Activated CD8-positive, alpha-beta memory T cell treated with anti-CD3 and anti-CD28 coated beads for 36 hours (primary cell): ENCODE measurements around the gene ZBTB32. TPM values are rescaled to one million over a fixed set of nuclear protein-coding genes. Genes with fewer than 3 reads are reported as not detected.

Experiments used
- CTCF ChIA-PET: fragments of 350-600 bp; sonication (Branson Sonifier 250); formaldehyde crosslinking; loops from one replicate; lab custom pipeline; 2021; ENCODE audit warnings: antibody characterized with exemption; lab: Charles Lee
- POLR2A ChIA-PET: fragments of 350-600 bp; sonication (Branson Sonifier 250); formaldehyde crosslinking; loops from one replicate; lab custom pipeline; 2021; ENCODE audit warnings: antibody characterized with exemption; lab: Charles Lee
- total RNA-seq, 2 experiments: library from RNA; stranded (reverse); gene quantifications; one replicate each; pipeline ENCODE4 v1.2.3, GENCODE V29; 2021

The ZBTB32 gene
- total RNA-seq, 2 experiments from 2014 or later = 278 to 282 TPM

DNA sequence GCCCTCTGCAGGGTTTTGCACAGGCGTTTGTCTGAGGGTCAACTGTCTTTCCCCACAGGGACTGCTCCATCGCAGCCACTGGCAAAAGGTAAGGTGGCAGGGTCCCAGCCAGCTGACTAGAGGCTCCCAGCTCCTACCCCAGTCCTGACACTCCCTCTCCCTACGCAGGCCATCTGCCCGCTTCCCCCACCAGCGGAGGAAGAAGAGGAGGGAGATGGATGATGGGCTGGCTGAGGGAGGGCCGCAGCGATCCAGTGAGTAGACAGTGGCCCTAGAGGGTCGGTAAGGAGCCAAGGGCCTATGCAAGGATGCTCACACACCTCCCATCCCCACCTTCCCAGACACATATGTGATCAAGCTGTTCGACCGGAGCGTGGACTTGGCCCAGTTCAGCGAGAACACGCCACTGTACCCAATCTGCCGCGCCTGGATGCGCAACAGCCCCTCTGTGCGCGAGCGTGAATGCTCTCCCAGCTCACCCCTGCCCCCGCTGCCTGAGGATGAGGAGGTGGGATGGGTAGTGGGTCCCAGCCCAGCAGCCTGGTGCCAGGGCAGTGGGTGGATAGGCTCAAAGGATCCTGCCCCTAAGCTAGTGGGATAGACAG is 48.5 kb downstream of the ZBTB32 start:
- CTCF ChIA-PET = no interaction called here
- POLR2A ChIA-PET = no interaction called here

DNA sequence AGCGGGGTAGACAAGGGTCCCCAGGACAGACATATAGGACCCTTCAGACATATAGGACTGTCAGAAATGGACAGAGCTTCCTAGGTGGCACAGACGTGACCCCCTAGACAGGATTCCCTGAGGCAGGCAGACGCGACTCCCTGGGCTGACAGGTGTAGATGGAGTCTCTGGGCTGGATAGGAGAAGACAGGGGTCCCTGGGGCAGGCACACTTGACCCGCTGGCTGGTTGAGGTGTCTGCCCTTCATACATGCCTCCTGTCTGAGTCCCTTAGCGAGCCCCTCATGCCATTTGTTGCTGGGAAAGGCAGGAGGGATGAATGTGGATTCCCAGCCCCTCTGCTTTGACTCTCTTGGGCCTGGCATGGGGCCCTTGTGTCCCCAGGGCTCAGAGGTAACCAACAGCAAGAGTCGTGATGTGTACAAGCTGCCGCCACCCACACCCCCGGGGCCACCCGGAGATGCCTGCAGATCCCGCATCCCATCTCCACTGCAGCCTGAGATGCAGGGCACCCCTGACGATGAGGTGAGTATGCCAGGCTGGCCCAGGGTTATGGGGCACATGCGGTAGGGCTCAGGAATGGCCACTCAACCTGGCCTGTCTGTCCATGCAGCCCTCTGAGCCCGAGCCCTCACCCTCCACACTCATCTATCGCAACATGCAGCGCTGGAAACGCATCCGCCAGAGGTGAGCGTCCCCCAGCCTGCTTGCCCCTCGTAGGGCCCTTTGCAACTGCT is 49.4 kb downstream of the ZBTB32 start:
- ChIA-PET CTCF (no interaction called here), POLR2A (interaction anchor here (0.6 kb wide), 2 partner anchors 8 to 19 kb away, joined by 3 read pairs; no protein-coding TSS in a partner anchor)

DNA sequence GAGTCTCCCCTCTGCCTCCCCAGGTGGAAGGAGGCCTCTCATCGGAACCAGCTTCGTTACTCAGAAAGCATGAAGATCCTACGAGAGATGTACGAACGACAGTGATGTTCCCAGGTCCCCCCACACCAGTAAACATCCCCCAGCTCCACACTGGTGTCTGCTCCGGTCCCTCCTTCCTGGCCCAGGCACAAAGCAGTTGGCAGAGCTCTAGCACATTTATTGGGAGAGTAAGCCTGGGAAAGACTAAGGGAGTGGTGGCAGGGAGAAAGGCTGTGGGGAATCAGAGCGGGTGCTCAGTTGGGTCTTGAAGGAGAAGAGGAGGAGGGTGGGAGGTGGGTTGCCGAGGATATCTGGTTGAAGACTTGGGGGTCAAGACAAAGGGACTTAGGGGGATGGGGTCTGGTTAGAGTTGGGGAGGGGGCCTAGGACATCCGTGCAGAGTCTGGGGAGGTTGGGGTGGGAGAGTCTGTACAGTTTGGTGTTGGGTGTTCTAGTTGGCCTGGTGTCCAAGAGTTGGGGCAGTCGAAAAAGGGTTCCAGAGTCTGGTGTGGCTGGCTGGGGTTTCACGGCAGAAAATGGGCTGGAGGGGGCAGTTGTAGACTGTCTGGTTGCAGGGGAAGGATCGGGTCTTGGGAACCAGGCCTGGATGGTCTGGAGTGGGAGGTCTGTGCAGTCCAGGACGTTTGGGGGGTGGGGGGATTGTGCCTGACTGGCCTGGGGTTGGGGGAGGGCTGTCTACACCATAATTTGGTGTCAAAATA is 50.2 kb downstream of the ZBTB32 start:
- CTCF ChIA-PET = no interaction called here
- POLR2A ChIA-PET = interaction anchor here (0.6 kb wide), 2 partner anchors 8 to 20 kb away, joined by 3 read pairs; no protein-coding TSS in a partner anchor

- ChIA-PET CTCF (no interaction called here), POLR2A (no interaction called here)
Measured at GRCh38 chr19:35755131-35755549, 50.8 kb downstream of the ZBTB32 start.

DNA sequence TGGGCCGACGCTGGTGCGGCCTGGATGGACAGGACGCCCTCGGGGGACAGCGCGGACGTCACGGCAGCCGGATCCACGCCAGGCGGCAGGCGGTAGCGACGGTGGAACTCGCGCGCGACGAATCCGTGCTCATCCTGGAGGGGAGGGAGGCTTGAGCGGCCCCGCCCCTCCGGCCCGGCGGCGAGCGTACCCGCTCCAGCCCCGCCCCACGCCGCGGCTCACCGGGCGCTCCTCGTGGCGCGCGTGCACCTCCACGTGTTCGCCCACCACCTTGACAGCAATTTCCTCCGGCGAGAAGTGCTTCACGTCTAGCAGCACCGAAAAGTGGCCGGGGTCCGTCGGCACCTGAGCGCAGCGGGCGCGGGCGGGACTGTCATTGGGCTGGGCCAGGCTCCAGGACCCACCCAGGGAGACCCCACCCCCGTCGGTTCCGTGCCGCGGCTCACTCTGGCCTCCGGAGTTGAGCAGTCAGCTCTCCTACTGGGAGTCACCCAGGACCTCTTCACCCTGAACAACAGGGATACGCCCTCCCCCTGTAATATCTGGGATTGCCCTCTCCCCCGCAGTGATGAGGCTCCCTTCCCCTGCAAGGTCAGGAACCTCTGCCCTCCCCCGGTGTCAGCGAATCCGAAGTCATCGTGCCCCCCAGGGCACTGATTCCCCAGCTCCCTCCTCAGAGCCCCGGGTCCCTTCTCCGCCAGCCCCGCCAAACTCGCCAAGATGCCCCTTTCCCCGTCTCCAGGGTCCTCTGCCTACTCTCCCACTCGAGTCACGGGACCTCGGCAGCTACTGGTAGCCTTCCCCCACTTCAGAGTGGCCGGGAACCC is 51.4 kb downstream of the ZBTB32 start:
- CTCF ChIA-PET = no interaction called here
- POLR2A ChIA-PET = interaction anchor here (1.0 kb wide), 1 partner anchor 54 kb away, joined by 3 read pairs; no protein-coding TSS in a partner anchor

DNA sequence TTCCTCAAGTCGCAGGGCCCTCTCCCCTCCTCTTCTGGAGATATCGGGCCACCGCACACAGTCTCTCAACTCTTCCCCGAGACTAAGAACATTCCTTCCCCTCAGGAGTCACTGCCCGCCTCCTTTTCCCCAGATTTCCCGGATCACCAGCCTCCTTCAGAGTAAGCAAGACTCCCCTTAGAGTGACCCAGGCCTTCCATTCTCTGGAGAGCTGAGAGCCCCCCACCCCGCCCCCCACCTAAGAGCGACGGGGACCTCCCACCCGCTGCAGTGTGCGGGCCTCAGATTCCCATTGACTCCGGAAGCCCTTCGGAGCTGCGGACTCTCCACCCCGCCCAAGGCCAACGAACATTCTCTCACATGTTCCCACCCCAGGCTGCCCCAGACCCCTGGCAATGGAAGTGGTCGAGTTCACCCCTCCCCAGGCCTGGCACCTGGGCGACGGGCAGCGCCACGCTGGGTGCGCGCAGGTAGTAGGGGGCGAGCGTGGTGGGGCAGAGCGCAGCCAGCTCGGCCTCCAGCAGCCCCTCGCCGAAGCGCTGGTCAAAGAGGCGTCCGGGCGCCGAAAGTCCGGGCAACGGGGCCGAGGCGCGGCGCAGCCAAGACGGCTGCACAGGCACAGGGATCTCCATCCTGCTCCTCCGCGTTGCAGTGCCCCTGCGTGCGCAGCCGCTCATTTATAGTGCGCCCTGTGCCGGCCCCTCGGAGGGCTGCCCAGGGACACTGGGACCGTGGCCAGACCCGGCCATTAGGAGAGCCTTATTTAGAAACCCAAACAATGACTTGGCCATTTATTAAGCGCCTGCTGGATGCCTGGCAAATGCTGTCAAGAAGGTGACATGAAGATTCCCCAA is 52.2 kb downstream of the ZBTB32 start, which contains the start of gene HSPB6:
TSS of gene HSPB6 (minus strand) at position 653 of the 854 bp plus-strand sequence. CDS start at position 632, 21 bp downstream.
- ChIA-PET POLR2A (interaction anchor here (0.7 to 1.0 kb wide), 4 partner anchors 8 to 54 kb away, joined by 3 to 4 read pairs (median 3); partner anchors contain the start of genes IGFLR1 and LIN37), CTCF (interaction anchor here (0.9 kb wide), 1 partner anchor 63 kb away, joined by 3 read pairs; no protein-coding TSS in a partner anchor)

DNA sequence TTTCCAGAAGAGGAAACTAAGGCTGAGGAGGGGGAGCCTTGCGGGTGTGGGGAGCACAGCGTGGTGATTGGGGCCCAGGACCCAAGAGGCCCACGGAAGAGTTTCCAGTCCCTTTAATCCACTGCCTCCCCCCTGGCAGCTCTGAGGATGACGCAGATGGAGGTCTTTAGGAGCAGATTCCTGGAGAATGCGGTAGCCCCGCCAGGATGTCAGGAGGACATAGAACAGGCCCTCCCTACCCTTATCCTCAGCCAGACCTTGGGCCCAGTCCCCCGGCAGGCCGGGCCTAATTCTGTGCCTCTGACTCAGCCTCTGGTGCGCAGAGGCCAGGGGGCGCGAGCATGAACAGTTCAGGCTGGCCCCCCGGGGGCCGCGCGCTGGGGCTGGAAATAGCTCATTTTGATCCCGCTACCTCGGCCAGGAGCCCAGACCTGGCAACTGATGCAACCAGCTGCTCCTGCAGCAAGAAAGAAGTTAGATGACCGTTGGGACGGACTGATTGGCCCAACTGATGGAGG is 52.9 kb downstream of the ZBTB32 start:
- CTCF ChIA-PET = interaction anchor here (0.9 to 1.2 kb wide), 2 partner anchors 9 to 62 kb away, joined by 3 read pairs; partner anchors contain the start of gene LIN37
- POLR2A ChIA-PET = interaction anchor here (0.7 to 0.9 kb wide), 4 partner anchors 9 to 55 kb away, joined by 3 to 6 read pairs (median 4); partner anchors contain the start of genes IGFLR1 and LIN37

DNA sequence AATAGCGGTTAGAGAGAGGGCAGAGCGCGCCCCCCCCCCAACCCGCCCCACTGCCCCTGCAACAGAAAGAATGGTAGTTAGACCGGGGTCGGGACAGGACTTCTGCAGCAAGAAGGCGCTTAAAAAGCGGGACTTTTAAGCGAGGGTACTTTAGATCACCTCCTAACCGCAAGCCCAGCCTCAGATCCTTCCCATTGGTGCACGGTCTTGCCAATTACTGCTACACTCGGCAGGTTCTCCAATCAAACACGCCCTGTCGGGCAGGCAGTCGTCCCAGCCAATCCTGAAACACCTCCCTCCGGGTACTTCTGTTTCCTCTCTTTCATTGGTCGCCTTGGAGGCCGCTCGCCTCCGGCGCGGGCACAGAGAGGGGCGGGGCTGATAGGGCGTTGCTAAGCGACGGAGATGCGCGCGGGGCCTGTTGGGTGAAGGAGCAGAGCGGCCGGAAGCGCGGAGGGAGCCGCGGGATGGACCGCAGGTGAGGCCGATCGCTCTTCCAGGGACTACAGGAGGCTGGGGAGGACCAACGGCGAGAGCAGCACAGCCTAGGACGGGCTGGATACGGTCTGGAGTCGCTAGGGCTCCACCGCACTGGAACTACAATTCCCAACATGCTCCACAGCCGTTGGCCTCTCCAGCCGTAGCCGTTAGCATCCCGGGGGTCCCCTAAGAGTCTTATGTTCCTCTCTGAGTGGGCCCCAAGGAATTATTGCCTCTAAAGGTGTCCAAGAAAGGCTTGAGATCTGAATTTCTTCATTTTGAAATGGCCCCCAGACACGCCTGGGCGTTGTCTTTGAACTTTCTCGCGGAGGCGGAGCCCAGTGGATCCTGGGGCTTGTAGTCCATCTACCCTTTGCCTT is 53.6 kb downstream of the ZBTB32 start, which contains the start of gene PROSER3:
TSS of gene PROSER3 (plus strand) at position 428 of the 860 bp plus-strand sequence. CDS start at position 468, 40 bp downstream.
- ChIA-PET CTCF (interaction anchor here (0.9 to 1.2 kb wide), 2 partner anchors 10 to 61 kb away, joined by 3 read pairs; partner anchors contain the start of gene LIN37), POLR2A (interaction anchor here (0.6 to 0.9 kb wide), 5 partner anchors 10 to 56 kb away, joined by 3 to 6 read pairs (median 4); partner anchors contain the start of genes IGFLR1 and LIN37)

- ChIA-PET POLR2A (no interaction called here), CTCF (no interaction called here)
Measured at GRCh38 chr19:35759697-35760096, 55.3 kb downstream of the ZBTB32 start.

DNA sequence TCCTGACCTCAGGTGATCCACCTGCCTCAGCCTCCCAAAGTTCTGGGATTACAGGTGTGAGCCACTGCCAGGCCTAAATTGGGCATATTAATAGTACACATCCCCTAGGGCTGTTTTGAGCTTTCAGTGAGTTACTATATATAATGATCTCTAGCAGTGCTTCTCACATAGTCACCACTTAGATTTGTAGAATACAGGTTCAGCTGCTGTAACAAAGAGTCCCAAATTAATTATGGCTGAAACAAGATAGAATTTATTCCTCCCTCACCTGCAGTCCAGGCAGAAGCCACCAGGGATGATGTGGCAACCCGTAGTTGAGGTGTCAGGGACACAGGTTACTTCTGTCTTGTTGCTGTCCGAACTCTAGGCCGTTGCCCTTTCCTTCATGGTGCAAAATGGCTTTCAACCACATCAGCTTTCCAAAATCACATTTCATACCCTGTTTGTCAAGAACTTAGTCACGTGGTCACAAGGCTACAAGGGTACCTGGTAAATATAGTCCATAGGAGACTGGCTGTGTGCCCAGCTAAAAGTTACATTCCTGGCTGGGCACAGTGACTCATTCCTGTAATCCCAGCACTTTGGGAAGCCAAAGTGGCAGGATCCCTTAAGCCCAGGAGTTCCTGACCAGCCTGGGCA is 56.5 kb downstream of the ZBTB32 start:
- ChIA-PET CTCF (no interaction called here), POLR2A (no interaction called here)

DNA sequence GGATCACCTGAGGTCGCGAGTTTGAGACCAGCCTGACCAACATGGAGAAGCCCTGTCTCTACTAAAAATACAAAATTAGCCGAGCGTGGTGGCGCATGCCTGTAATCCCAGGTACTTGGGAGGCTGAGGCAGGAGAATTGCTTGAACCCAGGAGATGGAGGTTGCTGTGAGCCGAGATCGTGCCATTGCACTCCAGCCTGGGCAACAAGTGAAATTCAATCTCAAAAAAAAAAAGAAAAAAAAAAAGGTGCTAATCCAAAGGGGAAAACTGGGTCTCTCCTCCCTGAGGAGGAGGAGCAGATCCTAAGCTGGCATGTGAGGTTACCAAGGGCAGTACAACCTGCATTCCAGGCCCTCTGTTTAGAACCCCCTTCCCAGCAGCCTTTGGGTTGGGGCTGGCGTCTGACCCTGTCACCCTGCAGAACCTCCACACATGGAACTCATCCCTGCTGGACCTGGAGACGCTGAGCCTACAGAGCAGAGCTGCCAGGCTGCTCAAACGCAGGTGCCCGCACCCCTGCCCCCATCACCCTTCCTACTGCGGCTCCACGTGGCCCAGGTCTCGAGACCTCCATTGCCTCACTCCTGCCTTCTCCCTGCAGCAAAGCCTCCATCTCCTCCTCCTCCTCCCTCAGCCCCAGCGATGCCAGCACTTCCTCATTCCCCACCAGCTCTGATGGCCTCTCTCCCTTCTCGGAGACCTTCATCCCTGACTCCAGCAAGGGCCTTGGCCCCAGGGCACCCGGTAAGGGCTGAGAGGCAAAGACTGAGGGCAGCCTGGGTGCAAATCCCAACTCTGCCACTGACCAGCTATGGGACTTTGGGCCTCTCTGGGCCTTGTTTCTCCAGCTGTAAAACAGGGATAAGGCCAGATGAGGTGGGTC is 60.3 kb downstream of the ZBTB32 start:
- POLR2A ChIA-PET = interaction anchor here (0.6 kb wide), 1 partner anchor 134 kb away, joined by 4 read pairs; no protein-coding TSS in a partner anchor
- CTCF ChIA-PET = interaction anchor here (1.0 kb wide), 1 partner anchor 91 kb away, joined by 3 read pairs; no protein-coding TSS in a partner anchor
